CD4-positive, alpha-beta T cell (primary cell): ENCODE results near the gene BHMT2. TPM values are rescaled to one million over a fixed set of nuclear protein-coding genes. Genes with fewer than 3 reads are reported as not detected.

Source experiments
- ATAC-seq: fragments of 200-7000 bp; cut with Tn5 transposase; one replicate; pipeline ENCODE4 v1.10.0; 2022; ENCODE audit warnings: mild to moderate bottlenecking; ENCODE audit not compliant: poor library complexity
- CTCF ChIA-PET: fragments of 350-600 bp; sonication (Branson Sonifier 250); formaldehyde crosslinking; loops from one replicate; lab custom pipeline; 2021; ENCODE audit warnings: antibody characterized with exemption, inconsistent platforms; lab: Charles Lee
- POLR2A ChIA-PET: fragments of 350-600 bp; sonication (Branson Sonifier 250); formaldehyde crosslinking; loops from one replicate; lab custom pipeline; 2021; ENCODE audit warnings: antibody characterized with exemption, inconsistent platforms; lab: Charles Lee
- DNase-seq, 14 experiments: peaks; one replicate each; pipeline ENCODE4 v3.0.0-alpha.2; 2013 to 2020; ENCODE audit warnings: mixed read lengths in 2 of 14
- H3K27ac ChIP-seq, 2 donors: one replicate each; pipeline versions ENCODE4 v1.5.1 to v1.7.0; 2013; ENCODE audit warnings: low read length in 2 of 2, low read depth in 1 of 2, mild to moderate bottlenecking in 1 of 2
- H3K27me3 ChIP-seq, 2 experiments: 1 replicate in 1 of 2; 2 replicates in 1 of 2; pipeline versions ENCODE4 v1.6.1 to v1.7.0; 2013; ENCODE audit warnings: low read length in 2 of 2, control low read depth in 1 of 2, mild to moderate bottlenecking in 1 of 2, moderate library complexity in 1 of 2; ENCODE audit not compliant: insufficient read depth in 2 of 2, control insufficient read depth in 1 of 2
- H3K36me3 ChIP-seq: one replicate; pipeline ENCODE4 v1.6.1; 2013; ENCODE audit warnings: low read length, control low read depth; ENCODE audit not compliant: insufficient read depth
- H3K4me1 ChIP-seq: one replicate; pipeline ENCODE4 v1.6.1; 2013; ENCODE audit warnings: low read length, control low read depth; ENCODE audit not compliant: insufficient read depth
- H3K4me3 ChIP-seq: one replicate; pipeline ENCODE4 v1.5.1; 2013; ENCODE audit warnings: mild to moderate bottlenecking, low read length, moderate library complexity
- H3K9me3 ChIP-seq, 2 experiments: 1 replicate in 1 of 2; 2 replicates in 1 of 2; pipeline versions ENCODE4 v1.6.1 to v1.7.0; 2013; ENCODE audit warnings: low read length in 2 of 2, mild to moderate bottlenecking in 2 of 2, control low read depth in 1 of 2, moderate library complexity in 1 of 2; ENCODE audit not compliant: control insufficient read depth in 1 of 2, insufficient read depth in 1 of 2
- H3K27ac Mint-ChIP-seq: one replicate; pipeline ENCODE4 v1.8.0; 2020; ENCODE audit warnings: mixed read lengths
- H3K27me3 Mint-ChIP-seq: one replicate; pipeline ENCODE4 v1.8.0; 2021; ENCODE audit warnings: mixed read lengths
- H3K36me3 Mint-ChIP-seq: one replicate; pipeline ENCODE4 v1.8.0; 2021; ENCODE audit warnings: low read depth, mixed read lengths
- H3K4me1 Mint-ChIP-seq: one replicate; pipeline ENCODE4 v1.8.0; 2021; ENCODE audit warnings: low read depth, mixed read lengths
- H3K4me3 Mint-ChIP-seq: one replicate; pipeline ENCODE4 v1.8.0; 2020; ENCODE audit warnings: mild to moderate bottlenecking, mixed read lengths
- H3K9me3 Mint-ChIP-seq: one replicate; pipeline ENCODE4 v1.8.0; 2020; ENCODE audit warnings: mixed read lengths
- CTCF ChIP-seq: fragments of 200-600 bp; IDR thresholded peaks from one replicate; pipeline ENCODE4 v1.8.0; 2022; ENCODE audit warnings: antibody characterized with exemption, mild to moderate bottlenecking
- intact Hi-C, 2 experiments: fragments of 100-400 bp; cut with DNase I in 1 of 2; cut with micrococcal nuclease in 1 of 2; formaldehyde crosslinking; loops; one replicate each; pipeline versions ENCODE4 v1.15.1 to v1.9.0; 2023 to 2025; cut with DNase I, micrococcal nuclease
- polyA plus RNA-seq, 2 donors: library from polyadenylated mRNA; unstranded; fragments of 120-200 nt; gene quantifications; one replicate each; pipeline ENCODE4 v1.2.1, GENCODE V29; 2013
- total RNA-seq, 174 experiments: library from RNA in 2 of 174; stranded (reverse) in 2 of 174; gene quantifications; one replicate each; pipeline ENCODE4 v1.2.3 and lab custom pipeline; 2021 to 2026

BHMT2 gene
- total RNA-seq (not detected), total RNA-seq (lab: John Stamatoyannopoulos, UW) (0 to 0.11 (median 0) reads per million in 172 experiments)
- not detected for polyA plus RNA-seq (2013, experiment 1 of 2)
- 0.11 TPM for polyA plus RNA-seq (2013, experiment 2 of 2)

- no peak for TF ChIP-seq CTCF
- ChIA-PET CTCF (no interaction called here), POLR2A (no interaction called here)
- no peak for ATAC-seq
- Histone ChIP-seq H3K27ac (no peak within 1 kb of the TSS), H3K36me3 (no peaks in the 10 kb centered on the region), H3K4me3 (no peak within 1 kb of the TSS), H3K27me3 (peaks cover 15 to 29% of the 10 kb centered on the region in 2 experiments), H3K9me3 (peaks cover 0 to 8% of the 10 kb centered on the region in 2 experiments), H3K4me1 (no peaks in the 10 kb centered on the region)
- H3K36me3 Mint-ChIP-seq, result no peaks in the 10 kb centered on the region
- peaks cover 64% of the 10 kb centered on the region for H3K27me3 Mint-ChIP-seq
- no peak for DNase-seq
- H3K4me3 Mint-ChIP-seq, result no peak within 1 kb of the TSS
- no peaks in the 10 kb centered on the region for H3K4me1 Mint-ChIP-seq
- intact Hi-C loops, result loop anchor here in 1 of 2 experiments (5.0 kb wide), 1 partner anchor 332 kb away; no protein-coding TSS in a partner anchor
- no peaks in the 10 kb centered on the region for H3K9me3 Mint-ChIP-seq
- no peak within 1 kb of the TSS for H3K27ac Mint-ChIP-seq
Observed at GRCh38 chr5:79069488-79070349, at the start of gene BHMT2, which contains the start of gene DMGDH. Gene BHMT2, plus strand, starts transcription at chr5:79069767. Its CDS starts 16 bp downstream, at chr5:79069783. Gene DMGDH, minus strand, starts transcription at chr5:79069674. Its CDS starts 54 bp downstream, at chr5:79069620.

GRCh38 chr5:79020861-79021561, 48.6 kb upstream of the BHMT2 start:
- Histone ChIP-seq H3K4me3 (no peak overlapping the region), H3K4me1 (peaks cover 4% of the 10 kb centered on the region), H3K27me3 (peaks cover 18 to 29% of the 10 kb centered on the region in 2 experiments), H3K27ac (no peak overlapping the region), H3K9me3 (no peaks in the 10 kb centered on the region), H3K36me3 (no peaks in the 10 kb centered on the region)
- DNase-seq (peak in 13 of 14 experiments; percentile 3 to 59 (median 13)), ATAC-seq (no peak)
- peaks cover 10% of the 10 kb centered on the region for H3K4me1 Mint-ChIP-seq
- no peak overlapping the region for H3K4me3 Mint-ChIP-seq
- intact Hi-C loops, result loop anchor here (5.0 kb wide), 2 partner anchors 446 to 836 kb away; no protein-coding TSS in a partner anchor
- ChIA-PET CTCF (interaction anchor here (0.5 to 1.9 kb wide), 5 partner anchors 18 to 112 kb away, joined by 3 to 8 read pairs (median 3); no protein-coding TSS in a partner anchor), POLR2A (interaction anchor here (1.8 kb wide), 1 partner anchor 36 kb away, joined by 9 read pairs; the partner anchor contains the start of gene ARSB)
- no peaks in the 10 kb centered on the region for H3K9me3 Mint-ChIP-seq
- H3K36me3 Mint-ChIP-seq, result no peaks in the 10 kb centered on the region
- no peak overlapping the region for H3K27ac Mint-ChIP-seq
- H3K27me3 Mint-ChIP-seq, result peaks cover 89% of the 10 kb centered on the region
- TF ChIP-seq CTCF, result peak; percentile 67

GRCh38 chr5:79021753-79022152, 47.8 kb upstream of the BHMT2 start:
- H3K36me3 ChIP-seq, result no peaks in the 10 kb centered on the region
- no peak for TF ChIP-seq CTCF
- Mint-ChIP-seq H3K27ac (no peak overlapping the region), H3K4me3 (no peak overlapping the region), H3K27me3 (peaks cover 89% of the 10 kb centered on the region), H3K9me3 (no peaks in the 10 kb centered on the region), H3K4me1 (peaks cover 10% of the 10 kb centered on the region), H3K36me3 (no peaks in the 10 kb centered on the region)
- no peak for DNase-seq
- H3K4me1 ChIP-seq, result peaks cover 4% of the 10 kb centered on the region
- H3K4me3 ChIP-seq, result no peak overlapping the region
- POLR2A ChIA-PET, result interaction anchor here (1.8 kb wide), 1 partner anchor 36 kb away, joined by 9 read pairs; the partner anchor contains the start of gene ARSB
- ATAC-seq, result no peak
- intact Hi-C loops, result loop anchor here (5.0 kb wide), 2 partner anchors 446 to 836 kb away; no protein-coding TSS in a partner anchor
- H3K27me3 ChIP-seq, result peaks cover 18 to 31% of the 10 kb centered on the region in 2 experiments
- no peaks in the 10 kb centered on the region for H3K9me3 ChIP-seq
- CTCF ChIA-PET, result interaction anchor here (0.6 to 1.9 kb wide), 3 partner anchors 19 to 112 kb away, joined by 3 to 8 read pairs (median 4); no protein-coding TSS in a partner anchor
- no peak overlapping the region for H3K27ac ChIP-seq
